ENCODE results near the gene PREX1.
"Not testable (repeated sequence)": the region's sequence is repeated elsewhere in the genome, so short reads cannot be mapped to it uniquely, and the experiment has no call there.

PREX1 gene

DNA sequence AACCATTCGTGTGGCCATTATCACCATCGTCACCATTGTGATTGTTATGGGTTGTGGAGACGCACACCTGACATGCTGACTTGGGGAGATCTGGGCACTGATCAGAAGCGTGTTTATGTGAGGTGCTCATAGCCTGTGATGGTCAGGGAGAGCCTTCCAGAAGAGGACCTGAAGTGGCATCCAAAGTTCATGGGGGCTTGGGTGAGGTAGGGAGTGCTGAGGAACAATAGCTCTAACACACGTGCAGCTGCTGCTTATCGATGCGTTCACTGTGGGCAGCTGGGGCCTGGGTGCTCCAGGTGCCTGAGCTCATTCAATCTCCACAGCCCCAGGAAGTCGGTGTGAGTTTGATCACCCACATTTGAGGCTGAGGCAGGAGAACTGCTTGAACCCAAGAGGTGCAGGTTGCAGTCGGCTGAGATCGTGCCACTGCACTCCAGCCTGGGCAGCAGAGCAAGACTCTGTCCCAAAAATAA, 227.3 kb downstream of the PREX1 start:
- no peak for DNase-seq

DNA sequence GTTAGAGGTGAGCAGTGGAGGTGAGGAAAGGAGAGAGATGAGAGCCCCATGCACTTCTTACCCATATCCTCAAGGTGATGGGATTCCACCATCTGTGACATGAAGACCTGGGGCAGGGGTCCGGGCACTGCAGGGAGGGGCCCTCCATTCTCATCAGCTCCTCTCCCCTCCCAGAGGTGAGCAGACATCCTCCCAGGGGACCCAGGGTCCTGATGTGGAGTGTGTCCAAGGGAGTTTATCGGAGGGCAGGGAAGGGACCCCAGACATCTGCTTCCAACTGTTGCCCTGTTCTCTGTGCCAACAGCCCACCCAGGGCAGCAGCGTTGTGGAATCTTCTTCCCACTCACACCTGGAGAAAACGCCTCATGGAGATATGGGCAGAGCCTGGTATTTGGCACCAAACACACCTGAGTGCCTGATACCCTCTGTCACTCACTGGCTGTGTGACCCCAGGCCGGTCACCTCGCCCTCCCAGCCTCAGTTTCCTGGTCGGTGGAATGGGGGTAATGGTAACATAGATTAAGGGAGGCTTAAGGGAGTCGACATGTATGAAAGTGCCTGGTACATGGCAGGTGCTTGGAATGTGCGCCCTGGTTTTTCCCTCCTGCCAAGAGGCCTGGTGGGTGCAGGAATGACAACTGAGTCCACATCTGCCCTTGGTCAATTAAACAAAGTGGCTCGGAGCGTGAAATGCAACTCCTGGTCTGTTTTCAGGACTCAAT, 227.9 kb downstream of the PREX1 start:
- DNase-seq = no peak

DNA sequence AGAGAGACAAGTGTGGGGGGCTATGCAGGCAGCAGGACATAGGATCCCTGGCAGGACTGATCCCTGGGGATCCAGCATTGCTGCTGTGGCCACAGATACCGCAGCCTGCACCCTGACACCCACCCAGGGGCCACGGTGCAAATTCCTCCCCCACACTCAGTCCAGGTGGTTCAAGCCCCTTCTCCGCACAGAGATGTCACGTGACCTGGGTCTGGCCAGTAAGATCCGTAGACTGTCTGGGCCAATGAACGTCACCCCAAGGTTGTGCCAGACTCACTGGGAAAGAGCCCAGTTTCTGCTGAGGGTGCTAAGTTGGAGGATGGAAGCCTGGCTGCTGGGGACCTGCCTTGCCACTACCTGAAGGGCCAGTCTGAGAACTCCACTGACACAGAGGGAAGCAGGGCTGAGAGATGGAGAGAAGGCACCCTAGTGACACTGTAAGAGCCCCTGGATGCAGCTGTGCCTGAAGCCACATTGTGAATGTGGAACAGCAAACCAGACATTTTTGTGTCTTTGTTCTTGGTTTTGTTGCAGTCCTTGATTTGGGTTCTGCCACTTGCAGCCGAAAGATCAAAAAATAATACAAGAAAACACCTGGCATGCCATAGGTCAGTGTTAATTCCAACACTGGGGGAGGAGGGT, 228.6 kb downstream of the PREX1 start:
- no peak for DNase-seq

DNA sequence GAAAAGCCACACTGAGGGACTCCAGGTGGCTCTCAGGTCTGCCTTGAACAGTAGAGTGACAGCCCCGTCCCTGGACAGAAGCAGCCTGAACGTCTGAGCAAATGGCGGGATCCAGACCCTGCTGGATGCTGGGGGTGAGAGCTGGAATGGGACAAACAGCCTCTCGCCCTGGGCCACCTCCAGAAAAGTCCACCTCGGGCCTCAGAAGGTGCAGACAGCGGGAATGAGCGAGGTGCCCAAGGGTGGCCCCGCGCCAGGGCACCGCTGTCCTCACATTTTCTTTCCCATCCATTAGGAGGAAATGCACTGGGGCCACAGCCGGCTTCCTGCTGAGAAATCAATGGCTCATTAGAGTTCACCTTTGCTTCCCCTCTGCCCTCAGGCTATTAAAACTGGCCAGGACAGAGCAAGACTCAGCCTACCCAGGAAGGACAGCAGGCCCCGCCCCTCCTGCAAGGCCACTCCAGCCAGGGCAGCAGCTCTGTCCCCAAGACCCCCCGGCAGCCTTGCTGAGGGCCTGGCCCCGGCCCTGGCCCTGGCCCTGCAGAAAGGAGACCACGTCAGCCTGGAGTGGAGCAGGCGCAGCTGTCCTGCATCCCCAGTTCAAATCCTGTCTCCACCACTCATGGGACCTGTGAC, 229.4 kb downstream of the PREX1 start:
- DNase-seq = not testable (repeated sequence)

DNA sequence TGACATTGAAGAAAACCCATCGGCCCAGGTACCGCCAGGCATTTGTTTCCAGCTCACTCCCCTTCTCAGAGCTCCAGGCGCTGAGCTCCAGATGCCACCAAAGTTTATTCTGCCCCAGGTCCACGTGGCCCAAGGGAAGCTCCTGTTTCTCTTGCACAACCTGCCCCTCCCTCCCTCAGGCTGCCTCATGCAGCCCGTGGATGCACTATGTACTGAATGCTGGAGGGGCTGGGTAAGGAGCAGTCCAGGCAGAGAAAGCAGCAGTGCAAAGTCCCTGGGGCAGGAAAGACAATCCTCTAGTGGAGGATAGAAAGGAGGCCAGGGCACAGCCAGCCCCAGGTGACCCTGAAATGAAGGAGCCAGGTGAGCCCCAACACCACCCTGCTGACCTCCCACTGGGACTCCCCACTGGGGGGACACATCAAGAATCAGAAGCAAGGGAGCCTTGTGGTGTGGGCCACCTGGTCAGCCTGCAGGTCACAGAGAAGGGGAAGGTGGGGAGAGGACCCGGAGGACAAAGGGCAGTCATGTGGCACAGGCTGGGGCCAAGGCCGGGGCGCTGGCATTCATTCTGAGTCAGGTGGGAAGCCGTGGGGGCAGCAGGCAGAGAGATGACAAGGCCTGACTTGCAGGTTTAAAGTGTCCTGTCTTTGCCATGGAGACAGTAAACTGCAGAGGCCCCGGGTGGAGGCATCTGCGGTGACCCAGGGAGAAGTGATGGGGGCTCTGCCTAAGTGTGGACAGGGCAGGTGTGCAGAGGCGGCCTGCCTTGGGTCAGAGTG, 230.1 kb downstream of the PREX1 start:
- no peak for DNase-seq

DNA sequence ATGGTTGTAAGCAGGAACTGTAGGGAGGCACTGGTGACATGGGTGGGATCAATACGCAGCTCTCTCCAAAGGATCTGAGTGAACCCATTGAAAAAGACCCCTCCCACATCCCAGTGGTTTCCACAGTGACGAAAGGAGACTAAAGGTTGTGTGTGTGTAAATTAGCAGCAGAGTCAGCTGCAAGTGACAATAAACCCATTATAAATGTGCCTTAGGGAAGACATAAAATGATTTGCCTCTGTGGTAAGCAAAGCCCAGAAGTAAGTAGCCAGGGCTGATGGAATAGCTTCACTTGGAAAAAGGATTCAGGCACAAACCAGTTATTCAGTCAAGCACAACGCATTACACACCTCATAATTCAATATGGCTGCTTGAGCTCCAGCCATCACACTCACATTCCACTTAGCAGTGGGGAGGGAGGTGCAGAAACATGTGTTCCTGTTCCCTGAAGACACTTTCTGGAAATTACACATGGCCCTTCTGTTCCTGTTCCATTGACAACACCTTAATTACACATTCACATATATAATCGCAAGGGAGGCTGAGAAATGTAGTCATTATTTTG, 231.4 kb downstream of the PREX1 start:
- DNase-seq = no peak

DNA sequence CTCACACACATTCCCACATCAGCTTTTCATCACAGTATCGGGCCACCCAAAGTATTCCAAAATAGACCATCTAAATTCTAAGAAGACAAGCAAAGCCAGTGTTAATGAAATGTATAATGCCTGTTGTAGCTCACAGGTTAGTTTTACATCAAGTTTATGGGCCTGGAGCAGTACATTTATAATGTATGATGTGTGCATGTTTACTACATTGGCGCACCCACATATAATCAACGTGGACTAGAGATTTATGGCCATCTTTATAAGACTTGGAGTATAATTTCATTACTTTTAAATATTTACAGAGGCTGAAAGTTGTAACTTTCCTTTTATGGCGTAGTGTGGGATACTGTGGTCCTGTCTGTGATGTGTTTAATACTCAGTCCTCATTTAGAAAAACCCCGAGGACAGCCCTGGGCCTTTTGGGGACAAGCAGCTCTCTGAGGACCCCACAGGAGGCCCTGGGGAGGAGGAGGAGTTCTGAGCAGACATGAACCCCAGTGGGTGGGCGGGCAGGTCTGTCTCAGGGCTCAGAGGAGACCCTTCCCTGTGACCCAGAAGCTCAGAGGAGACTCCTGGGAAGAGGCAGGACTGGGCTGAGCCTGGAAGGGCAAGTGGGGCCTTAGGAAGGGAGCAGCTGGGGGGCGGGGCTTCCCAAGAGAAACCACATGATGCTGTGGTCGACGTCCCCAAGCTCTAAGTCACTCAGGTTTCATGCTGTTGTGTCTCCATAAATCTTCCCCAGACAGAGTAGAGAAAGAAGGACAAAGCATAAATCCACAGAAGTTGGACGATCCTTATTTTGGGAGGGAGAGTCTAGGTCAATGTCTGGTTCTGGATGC, 232.1 kb downstream of the PREX1 start:
- DNase-seq = no peak

DNA sequence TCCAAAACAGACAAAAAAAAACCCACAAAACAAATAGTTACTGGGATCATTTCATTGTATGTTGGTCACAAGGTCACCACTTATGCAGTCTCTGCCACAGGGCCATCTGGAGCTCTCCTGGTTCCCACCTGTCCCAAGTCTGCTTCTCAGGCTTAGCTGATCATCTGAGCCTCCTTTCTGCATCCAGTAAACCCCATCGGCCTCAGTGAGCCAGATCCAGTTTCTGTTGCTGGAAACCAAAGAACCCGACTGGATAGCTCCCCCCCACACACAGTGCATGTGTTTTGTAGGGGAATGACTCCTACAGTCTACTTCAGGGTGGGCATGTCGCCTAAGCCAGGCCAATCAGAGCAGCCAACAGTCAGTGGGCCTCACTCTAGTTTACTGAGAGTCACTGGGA, 233.3 kb downstream of the PREX1 start:
- DNase-seq = no peak

DNA sequence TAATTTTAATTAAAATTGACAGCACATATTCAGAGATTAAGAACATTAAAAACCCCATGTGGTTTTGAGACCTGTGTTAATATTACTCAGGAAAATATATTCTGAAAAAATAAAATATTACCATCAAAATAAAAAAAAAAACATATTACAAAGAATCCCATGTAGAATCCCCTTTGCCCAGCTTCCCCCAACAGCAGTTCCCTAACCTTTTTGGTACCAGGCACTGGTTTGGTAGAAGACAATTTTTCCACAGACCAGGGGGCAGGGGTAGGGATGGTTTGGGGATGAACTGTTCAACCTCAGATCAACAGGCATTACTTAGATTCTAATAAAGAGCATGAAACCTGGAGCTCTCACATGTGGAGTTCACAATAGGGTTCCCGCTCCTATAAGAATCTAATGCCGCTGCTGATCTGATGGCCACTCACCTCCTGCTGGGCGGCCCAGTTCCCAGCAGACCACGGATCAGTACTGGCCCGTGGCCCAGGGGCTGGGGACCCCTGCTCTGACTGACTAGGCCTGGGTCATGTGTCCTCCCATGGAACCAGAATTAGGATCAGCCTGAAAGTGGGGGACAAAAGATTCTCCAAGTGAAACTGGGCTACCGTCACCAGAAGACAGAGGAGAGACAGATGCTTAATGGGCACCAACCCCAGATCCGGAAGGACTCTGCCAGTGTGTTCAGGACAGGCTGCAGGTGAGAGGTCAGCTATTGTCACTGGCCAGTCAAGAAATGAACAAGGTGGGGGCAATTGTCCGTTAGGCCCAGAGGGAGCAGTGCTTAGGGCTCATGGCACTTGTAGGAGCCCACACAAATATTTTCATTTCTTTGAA, 235.5 kb downstream of the PREX1 start:
- DNase-seq = no peak

DNA sequence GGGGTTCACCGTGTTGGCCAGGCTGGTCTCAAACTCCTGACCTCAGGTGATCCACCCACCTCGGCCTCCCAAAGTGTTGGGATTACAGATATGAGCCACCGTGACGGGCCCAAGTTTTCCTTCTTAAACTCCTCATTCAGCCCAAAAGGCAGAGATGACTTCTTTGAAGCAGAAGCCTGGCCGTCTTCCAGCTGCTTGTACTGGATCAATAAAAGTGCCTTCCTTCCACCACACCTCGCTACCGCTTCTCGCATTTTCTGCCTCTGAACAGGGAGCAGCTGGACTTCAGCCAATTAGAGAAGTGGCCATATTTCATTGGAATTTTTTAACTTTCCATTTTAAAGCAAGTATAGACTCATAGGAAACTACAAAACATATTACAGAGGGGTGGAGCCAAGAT, 241.1 kb downstream of the PREX1 start:
- no peak for DNase-seq

DNA sequence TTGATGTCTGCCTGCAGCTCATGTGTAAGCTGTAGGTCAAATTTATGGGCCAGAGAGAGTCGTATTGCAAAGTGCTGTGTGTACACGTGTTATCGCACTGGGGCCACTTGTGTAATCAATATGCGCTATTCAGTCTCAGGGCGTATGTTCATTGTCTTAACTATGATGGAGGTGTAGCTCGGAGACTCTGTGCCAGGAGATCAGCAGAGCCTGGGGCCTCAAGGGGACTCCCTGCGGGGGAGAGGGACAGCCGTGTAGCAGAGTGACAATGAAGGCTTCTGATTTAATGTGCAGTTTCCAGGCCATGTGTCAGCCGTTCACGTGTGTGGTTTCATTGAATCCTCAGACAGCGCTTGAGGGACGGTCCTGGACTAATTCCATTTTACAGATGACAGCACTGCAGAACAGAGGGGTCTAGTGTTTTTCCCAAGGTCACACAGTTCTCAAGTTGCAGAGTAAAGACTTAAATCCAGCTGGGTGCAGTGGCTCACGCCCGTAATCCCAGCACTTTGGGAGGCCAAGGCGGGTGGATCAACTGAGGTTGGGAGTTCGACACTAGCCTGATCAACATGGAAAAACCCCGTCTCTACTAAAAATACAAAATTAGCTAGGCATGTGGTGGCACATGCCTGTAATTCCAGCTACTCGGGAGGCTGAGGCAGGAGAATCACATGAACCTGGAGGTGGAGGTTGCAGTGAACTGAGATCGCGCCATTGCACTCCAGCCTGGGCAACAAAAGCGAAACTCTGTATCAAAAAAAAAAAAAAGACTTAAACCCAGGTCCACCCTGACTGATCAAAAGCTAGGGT, 242.5 kb downstream of the PREX1 start:
- DNase-seq = no peak

DNA sequence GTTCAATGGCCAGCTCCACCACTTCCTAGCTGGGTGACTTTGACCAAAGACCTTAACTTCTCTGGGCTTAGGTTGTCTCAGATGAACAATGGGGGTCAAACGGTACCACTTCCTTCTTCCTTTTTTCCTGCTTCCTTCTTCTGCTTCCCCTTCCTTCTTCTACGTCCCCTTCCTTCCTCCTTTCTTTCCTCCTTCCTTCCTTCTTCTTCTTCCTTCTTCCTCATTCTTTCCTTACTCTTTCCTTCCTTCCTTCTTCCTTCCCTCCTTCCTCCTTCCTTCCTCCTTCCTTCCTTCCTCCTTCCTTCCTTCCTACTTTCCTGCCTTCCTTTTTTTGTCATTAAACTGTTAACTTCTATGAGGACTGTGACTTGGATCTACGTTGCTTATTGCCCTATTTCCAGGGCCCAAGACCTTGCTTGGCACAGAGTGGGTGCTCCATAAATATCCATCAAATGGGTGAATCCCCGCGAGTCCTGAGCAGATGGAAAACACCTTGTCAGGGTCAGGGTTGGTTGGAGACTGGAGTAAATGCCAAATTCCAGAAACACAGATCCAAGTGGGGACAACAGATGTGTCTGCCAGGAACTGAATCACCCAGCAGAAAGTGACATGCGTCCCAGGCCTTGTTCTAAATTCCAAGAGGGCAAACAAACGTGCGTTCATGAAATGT, 243.3 kb downstream of the PREX1 start:
- DNase-seq = no peak

DNA sequence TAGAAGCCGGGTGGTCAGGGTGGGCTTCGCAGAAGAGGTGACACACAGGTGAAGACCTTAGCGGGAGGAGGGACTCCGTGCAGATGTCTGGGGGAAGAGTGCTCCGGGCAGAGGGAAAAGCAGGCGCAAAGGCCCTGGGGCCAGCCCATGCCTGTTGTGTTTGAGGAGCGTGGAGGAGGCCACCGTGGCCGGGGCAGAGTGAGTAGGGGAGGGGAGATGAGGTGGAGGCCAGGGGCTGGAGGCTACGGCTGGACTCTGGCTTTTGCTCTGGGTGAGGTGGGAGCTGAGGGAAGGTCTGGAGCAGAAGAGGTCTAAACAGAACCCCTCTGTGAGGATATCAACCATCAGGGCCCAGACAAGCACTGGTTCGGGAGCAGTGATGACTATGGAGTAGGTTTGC, 244.0 kb downstream of the PREX1 start:
- DNase-seq = no peak

DNA sequence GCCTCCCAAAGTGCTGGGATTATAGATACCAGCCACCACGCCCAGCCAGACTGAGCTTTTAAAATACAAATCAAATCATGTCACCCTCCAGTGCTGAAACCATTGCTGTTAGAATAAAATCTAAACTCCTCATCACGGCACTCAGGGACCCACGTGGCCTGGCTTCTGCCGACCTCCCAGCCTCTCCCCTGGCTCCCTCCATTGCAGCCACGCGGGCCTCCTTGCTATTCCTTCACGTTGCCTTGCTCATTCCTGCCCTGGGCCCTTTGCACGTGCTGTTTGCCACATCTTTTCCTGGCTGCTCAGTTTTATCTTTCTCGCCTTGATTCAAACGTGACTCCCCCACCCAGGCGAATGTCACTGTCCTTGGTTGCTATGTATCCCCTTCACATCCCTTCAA, 244.6 kb downstream of the PREX1 start:
- no peak for DNase-seq

DNA sequence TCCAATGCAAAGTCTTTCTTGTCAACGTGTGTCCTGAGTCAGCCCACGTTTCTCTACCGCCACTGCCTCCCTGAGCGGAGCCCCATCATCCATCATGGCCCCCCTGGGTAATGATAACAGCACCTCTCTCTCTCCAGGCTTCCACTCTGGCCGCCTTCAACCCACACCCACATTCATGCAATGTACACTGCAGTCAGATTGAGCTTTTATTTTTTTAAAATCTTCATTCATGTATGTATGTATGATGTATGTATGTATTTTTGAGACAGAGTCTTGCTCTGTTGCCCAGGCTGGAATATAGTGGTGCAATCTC, 245.2 kb downstream of the PREX1 start:
- DNase-seq = no peak

DNA sequence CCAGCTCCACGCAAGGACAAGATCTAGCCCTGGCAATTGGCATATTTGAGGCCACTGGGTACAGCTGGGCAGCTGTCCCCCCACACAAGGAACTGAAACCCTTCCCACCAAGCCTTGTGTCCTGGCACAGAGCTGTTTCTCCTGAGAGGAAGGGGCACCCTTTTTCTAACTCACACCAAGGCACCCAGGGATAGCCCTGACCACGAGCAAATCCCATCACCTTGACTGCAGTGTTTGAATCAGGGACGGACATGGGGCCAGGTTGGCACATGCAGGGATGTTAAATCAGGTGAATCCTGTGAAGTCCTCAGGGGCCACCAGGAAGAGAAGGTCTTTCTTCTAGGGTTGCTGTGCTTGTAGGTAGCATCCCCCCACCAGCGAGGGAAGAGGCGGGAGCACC, 246.6 kb downstream of the PREX1 start:
- no peak for DNase-seq

DNA sequence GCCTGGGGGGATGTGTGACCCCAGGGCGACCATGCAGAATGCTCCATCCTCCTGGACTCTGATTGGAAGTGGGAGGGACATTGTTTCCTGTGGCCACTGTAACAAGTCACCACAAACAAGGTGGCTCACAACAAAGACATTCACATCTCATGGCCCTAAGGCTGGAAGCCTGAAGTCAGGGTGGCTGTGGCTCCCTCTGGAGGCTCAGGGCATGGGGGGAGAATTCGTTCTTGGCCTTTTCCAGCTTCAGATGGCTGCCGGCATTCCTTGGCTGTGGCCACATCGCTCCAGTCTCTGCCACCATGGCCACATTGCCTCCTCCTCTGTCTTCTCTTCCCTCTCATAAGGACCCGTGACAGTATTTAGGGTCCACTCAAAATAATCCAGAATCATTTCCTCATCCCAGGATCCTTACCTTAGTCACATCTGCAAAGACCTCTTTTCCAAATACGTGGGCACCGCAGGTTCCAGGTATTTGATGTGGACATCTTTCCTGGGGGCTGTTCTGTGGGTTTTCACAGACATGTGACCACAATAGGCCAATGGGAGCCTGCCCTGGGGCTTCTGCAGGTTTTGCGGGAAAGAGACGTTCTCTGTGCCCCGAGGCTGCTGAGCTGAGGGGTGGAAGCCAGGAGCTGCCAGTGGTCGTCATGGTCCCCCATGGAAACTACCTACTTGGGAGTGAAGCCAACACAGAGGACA, 249.3 kb downstream of the PREX1 start:
- DNase-seq = no peak

DNA sequence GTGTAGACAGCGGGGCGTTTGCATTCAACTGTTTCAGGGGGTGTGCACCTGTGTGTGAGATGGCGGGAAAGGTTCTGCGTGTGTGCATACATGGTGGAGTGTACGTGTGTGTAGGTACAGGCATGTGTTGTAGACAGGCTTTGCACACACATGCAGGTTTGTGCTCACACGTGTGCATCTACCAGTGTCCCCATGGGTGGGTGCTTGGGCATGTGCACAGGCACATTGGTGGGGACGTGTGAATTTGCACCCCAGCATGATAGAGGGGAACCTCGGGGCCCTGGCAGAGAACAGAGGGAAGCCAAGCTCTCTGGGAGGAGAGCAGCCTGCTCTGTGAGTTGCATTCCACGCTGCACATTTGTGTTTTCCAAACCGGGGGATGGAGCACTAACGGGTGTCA, 250.2 kb downstream of the PREX1 start:
- DNase-seq = no peak

DNA sequence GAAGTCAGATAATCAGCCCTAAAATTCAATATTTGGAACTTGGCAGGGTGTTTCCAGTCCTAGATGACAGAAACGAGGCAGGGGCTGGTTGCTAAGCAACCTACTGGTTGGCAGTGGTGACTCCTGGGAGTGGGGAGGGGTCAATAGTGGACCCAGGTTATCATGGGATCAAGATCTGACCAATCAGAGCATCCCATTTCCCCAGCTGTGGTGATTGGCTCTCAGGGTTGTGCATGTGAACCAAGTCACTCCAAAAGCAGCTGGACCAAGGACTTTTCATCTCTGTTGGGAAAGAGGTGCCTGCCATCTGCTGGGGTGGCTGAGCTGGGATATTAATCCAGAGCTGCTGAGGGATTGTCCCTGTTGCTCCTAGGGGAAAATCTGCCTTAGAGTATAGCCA, 253.4 kb downstream of the PREX1 start:
- DNase-seq = no peak
